Measurements from ENCODE around the gene SEMA4D. TPM values are rescaled to one million over a fixed set of nuclear protein-coding genes. Genes with fewer than 3 reads are reported as not detected.
A peak's percentile ranks its signal among the peaks of the same experiment; 100 is the strongest.

The SEMA4D gene
- total RNA-seq, 1 donor from 2014 or later, result 79.7 TPM

DNA sequence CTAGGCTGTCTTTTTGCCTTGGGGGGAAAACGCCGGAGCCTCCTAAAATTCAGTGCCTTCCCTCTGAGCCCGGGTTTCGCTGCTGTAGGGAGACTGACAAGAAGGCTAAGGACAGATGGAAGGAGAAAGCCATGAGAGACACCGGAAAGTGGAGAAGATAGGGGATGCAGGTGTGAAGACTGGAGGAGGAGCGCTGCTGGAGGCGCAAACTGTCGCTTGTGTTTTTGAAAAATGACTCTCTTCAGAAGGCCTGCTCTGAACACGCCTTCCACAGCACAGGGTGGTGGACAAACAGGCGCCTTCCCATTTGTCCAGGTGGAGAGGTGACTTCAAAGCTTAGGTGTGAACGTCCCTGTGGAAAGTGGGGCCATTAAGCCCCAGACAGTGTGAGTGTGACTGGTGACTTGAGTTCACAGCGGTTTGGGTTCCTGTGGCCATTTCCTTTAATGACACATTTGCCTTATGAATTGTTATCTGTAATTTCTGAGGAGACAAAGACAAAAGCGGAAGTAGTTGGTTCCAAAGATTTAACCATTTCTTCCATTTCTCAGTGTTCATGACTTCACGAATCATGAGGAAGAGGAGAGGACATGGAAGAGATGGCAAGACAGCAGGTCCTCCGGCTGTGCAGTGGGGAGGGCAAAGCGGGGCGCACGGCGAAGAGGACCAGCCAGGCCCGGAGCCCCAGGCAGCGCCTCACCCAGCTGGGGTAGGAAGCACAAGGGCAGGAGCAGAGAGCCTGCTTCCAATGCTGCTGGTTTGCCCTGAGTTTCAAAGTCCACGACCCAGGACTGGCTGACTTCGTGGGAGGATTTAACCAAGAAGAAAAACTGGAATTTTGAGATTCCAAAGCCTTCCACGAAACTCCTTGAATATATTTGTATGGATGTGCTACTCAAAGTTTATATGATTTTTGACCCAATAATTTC is 27.8 kb upstream of the SEMA4D start:
- DNase-seq (no peak), ATAC-seq (ENCODE audit: low read depth) (no peak)
- intact Hi-C loops (cut with micrococcal nuclease), result no loop called here
- ChIA-PET POLR2A (interaction anchor here (0.6 to 1.0 kb wide), 3 partner anchors 17 to 146 kb away, joined by 3 read pairs; no protein-coding TSS in a partner anchor), CTCF (interaction anchor here (0.9 to 2.0 kb wide), 2 partner anchors 23 kb away, joined by 3 to 8 read pairs; no protein-coding TSS in a partner anchor)
- no peak overlapping the region for H3K4me3 Mint-ChIP-seq
- H3K27me3 Mint-ChIP-seq, result no peaks in the 10 kb centered on the region
- H3K9me3 Mint-ChIP-seq, result peaks cover 3% of the 10 kb centered on the region
- H3K4me1 Mint-ChIP-seq, result peaks cover 55% of the 10 kb centered on the region
- no peaks in the 10 kb centered on the region for H3K36me3 Mint-ChIP-seq (ENCODE audit: low read depth)
- H3K27ac Mint-ChIP-seq, result no peak overlapping the region
- TF ChIP-seq, protein P1, sequence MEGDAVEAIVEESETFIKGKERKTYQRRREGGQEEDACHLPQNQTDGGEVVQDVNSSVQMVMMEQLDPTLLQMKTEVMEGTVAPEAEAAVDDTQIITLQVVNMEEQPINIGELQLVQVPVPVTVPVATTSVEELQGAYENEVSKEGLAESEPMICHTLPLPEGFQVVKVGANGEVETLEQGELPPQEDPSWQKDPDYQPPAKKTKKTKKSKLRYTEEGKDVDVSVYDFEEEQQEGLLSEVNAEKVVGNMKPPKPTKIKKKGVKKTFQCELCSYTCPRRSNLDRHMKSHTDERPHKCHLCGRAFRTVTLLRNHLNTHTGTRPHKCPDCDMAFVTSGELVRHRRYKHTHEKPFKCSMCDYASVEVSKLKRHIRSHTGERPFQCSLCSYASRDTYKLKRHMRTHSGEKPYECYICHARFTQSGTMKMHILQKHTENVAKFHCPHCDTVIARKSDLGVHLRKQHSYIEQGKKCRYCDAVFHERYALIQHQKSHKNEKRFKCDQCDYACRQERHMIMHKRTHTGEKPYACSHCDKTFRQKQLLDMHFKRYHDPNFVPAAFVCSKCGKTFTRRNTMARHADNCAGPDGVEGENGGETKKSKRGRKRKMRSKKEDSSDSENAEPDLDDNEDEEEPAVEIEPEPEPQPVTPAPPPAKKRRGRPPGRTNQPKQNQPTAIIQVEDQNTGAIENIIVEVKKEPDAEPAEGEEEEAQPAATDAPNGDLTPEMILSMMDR (IDR thresholded peaks at IDR 0.05), result no peak

DNA sequence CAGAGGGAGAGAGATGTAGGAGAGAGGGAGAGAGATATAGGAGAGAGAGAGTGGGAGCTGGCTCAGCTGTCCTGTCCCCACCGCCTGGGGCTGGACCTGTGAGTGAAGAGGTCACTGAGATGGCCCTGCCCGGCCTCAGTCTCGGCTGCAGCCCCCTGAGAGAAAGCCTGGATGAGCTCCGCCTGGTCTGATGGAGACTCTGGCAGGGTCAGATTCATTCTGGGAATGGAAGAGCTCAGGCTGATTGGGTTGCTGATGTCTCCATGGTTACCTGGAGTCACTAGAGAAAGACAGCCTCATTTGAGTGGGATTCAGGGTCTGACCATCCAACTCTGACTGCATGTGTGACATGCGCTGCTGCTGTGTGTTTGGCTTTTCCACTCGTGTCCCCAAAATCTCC is 27.1 kb upstream of the SEMA4D start:
- DNase-seq, result no peak
- Mint-ChIP-seq H3K36me3 (ENCODE audit: low read depth) (no peaks in the 10 kb centered on the region), H3K9me3 (peaks cover 3% of the 10 kb centered on the region), H3K4me3 (no peak overlapping the region), H3K4me1 (peaks cover 63% of the 10 kb centered on the region), H3K27ac (peak overlapping the region; percentile 96), H3K27me3 (no peaks in the 10 kb centered on the region)
- no peak for ATAC-seq (ENCODE audit: low read depth)
- TF ChIP-seq, protein P1 (IDR thresholded peaks at IDR 0.05), result no peak
- CTCF ChIA-PET, result interaction anchor here (0.9 kb wide), 1 partner anchor 24 kb away, joined by 3 read pairs; no protein-coding TSS in a partner anchor
- POLR2A ChIA-PET, result interaction anchor here (0.6 kb wide), 2 partner anchors 25 to 145 kb away, joined by 3 read pairs; no protein-coding TSS in a partner anchor
- intact Hi-C loops (cut with micrococcal nuclease), result no loop called here

DNA sequence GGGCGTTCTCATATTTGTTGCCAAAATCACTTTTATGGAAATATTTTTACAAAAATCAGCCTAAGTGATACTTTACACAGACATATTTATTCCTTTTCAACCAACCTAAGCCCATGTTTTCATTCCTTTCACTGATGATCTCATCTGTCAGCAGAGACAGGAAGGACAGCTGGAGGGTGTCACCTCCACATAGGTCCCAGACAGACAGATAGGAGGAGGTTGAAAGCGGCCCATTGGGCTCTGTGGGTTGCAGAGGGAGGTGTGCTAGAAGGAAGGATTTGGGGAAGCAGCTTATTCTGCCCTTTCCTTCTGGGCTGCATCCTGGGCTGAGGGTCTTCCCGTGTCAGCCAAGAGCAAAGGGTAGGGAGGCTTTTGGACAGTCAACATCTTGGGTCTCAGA is 26.0 kb upstream of the SEMA4D start:
- DNase-seq, result no peak
- Mint-ChIP-seq H3K4me1 (peaks cover 73% of the 10 kb centered on the region), H3K36me3 (ENCODE audit: low read depth) (no peaks in the 10 kb centered on the region), H3K27ac (peak overlapping the region; percentile 96), H3K27me3 (no peaks in the 10 kb centered on the region), H3K9me3 (peaks cover 3% of the 10 kb centered on the region), H3K4me3 (no peak overlapping the region)
- ChIA-PET CTCF (interaction anchor here (0.6 to 2.1 kb wide), 4 partner anchors 18 to 1277 kb away, joined by 3 to 21 read pairs (median 6); no protein-coding TSS in a partner anchor), POLR2A (interaction anchor here (1.3 to 3.2 kb wide), 3 partner anchors 12 to 18 kb away, joined by 4 to 17 read pairs (median 11); no protein-coding TSS in a partner anchor)
- no peak for ATAC-seq (ENCODE audit: low read depth)
- intact Hi-C loops (cut with micrococcal nuclease), result loop anchor here (2.0 kb wide), 1 partner anchor 25 kb away; no protein-coding TSS in a partner anchor
- TF ChIP-seq, protein P1 (IDR thresholded peaks at IDR 0.05), result no peak

DNA sequence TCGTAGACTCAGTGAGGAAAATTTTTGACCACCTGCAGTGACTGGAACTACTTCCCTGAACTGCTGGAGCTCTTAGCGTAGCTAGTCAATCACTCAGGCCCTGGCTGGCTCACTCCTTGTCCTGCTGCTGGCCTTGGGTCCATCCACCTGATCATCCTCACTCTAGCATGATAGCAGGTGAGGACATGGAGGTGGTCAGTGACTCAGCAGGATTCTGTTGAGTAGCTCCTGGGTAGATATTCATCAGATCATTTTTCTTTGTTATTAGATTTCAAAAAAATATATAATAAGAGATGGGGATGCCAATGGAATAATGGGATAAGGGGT is 25.0 kb upstream of the SEMA4D start:
- TF ChIP-seq, protein P1 (IDR thresholded peaks at IDR 0.05), result no peak
- no peak for DNase-seq
- Mint-ChIP-seq H3K27ac (peak overlapping the region; percentile 96), H3K36me3 (ENCODE audit: low read depth) (no peaks in the 10 kb centered on the region), H3K27me3 (no peaks in the 10 kb centered on the region), H3K4me1 (peaks cover 82% of the 10 kb centered on the region), H3K9me3 (peaks cover 3% of the 10 kb centered on the region), H3K4me3 (peak overlapping the region; percentile 78)
- ATAC-seq (ENCODE audit: low read depth), result peak; percentile 13
- ChIA-PET POLR2A (interaction anchor here (0.6 to 3.2 kb wide), 17 partner anchors 9 to 212 kb away, joined by 3 to 17 read pairs (median 4); partner anchors contain the start of genes CKS2 and SECISBP2), CTCF (interaction anchor here (0.9 to 2.1 kb wide), 5 partner anchors 11 to 105 kb away, joined by 3 to 21 read pairs (median 4); no protein-coding TSS in a partner anchor)
- intact Hi-C loops (cut with micrococcal nuclease), result loop anchor here (1.0 to 2.0 kb wide), 8 partner anchors 14 to 205 kb away; partner anchors contain the start of gene SECISBP2

Measured in activated B cell treated with CpG ODN at 0.5 μM for 24 hours (primary cell).